Measurements from ENCODE around the gene MAST3.

DNA sequence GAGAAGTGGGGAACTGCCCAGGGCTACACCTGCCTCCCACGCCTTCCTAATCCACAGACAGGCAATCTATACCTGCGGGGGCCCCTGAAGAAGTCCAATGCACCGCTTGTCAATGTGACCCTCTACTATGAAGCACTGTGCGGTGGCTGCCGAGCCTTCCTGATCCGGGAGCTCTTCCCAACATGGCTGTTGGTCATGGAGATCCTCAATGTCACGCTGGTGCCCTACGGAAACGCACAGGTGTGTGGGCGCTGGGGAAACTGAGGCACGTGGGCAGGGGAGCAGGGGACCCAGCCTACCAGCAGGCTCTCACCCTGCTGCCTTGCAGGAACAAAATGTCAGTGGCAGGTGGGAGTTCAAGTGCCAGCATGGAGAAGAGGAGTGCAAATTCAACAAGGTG is 77.4 kb downstream of the MAST3 start:
- TF ChIP-seq RCOR1 (IDR thresholded peaks at IDR 0.05; ENCODE audit: low read length) = no peak
- no peak for TF ChIP-seq TAF1 (IDR thresholded peaks at IDR 0.05; ENCODE audit: borderline replicate concordance, low read depth, low read length)
- TF ChIP-seq, protein P1, sequence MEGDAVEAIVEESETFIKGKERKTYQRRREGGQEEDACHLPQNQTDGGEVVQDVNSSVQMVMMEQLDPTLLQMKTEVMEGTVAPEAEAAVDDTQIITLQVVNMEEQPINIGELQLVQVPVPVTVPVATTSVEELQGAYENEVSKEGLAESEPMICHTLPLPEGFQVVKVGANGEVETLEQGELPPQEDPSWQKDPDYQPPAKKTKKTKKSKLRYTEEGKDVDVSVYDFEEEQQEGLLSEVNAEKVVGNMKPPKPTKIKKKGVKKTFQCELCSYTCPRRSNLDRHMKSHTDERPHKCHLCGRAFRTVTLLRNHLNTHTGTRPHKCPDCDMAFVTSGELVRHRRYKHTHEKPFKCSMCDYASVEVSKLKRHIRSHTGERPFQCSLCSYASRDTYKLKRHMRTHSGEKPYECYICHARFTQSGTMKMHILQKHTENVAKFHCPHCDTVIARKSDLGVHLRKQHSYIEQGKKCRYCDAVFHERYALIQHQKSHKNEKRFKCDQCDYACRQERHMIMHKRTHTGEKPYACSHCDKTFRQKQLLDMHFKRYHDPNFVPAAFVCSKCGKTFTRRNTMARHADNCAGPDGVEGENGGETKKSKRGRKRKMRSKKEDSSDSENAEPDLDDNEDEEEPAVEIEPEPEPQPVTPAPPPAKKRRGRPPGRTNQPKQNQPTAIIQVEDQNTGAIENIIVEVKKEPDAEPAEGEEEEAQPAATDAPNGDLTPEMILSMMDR (IDR thresholded peaks at IDR 0.05) = no peak
- TF ChIP-seq YY1 (IDR thresholded peaks at IDR 0.05; ENCODE audit: low read depth) = no peak
